OCI-LY7 (cell line): ENCODE measurements around the gene CLDN19. TPM values are rescaled to one million over a fixed set of nuclear protein-coding genes. Genes with fewer than 3 reads are reported as not detected.

Experiments used
- BruUV-seq: library from RNA; stranded (reverse); fragments of 400-500 nt; replicated peaks from 2 replicates; lab custom pipeline; 2021; lab: Mats Ljungman, UMichigan
- CTCF ChIA-PET: fragments of 300-600 bp; sonication (Branson Sonifier 250); formaldehyde crosslinking; loops from one replicate; lab custom pipeline; 2022; ENCODE audit warnings: antibody characterized with exemption; ENCODE audit not compliant: unreplicated experiment; lab: Charles Lee
- POLR2A ChIA-PET: fragments of 300-600 bp; sonication (Branson Sonifier 250); formaldehyde crosslinking; loops from one replicate; lab custom pipeline; 2022; ENCODE audit warnings: antibody characterized with exemption; lab: Charles Lee
- DNase-seq: peaks from one replicate; pipeline ENCODE4 v3.0.0-alpha.2; 2015; ENCODE audit warnings: low spot score
- H2AFZ ChIP-seq: fragments of 200-600 bp; sonication (generic), shearing (Covaris generic); 2 replicates; pipeline ENCODE4 v1.6.1; 2014; ENCODE audit warnings: mild to moderate bottlenecking, antibody characterized with exemption, low read length, moderate library complexity
- H3K27ac ChIP-seq: fragments of 200-600 bp; sonication (generic); 2 replicates; pipeline ENCODE4 v1.5.1; 2014; ENCODE audit warnings: mixed run types, low read depth, mild to moderate bottlenecking, moderate library complexity, low read length, inconsistent platforms; ENCODE audit not compliant: poor library complexity, severe bottlenecking
- H3K36me3 ChIP-seq: fragments of 200-600 bp; sonication (generic); 2 replicates; pipeline ENCODE4 v1.6.1; 2014; ENCODE audit warnings: mild to moderate bottlenecking, antibody characterized with exemption, low read length, moderate library complexity, mixed read lengths; ENCODE audit not compliant: insufficient read depth
- H3K4me1 ChIP-seq: fragments of 200-600 bp; sonication (generic); 2 replicates; pipeline ENCODE4 v1.5.1; 2014; ENCODE audit warnings: mild to moderate bottlenecking, low read length; ENCODE audit not compliant: insufficient read depth, poor library complexity, severe bottlenecking
- H3K4me2 ChIP-seq: fragments of 200-600 bp; sonication (generic); 2 replicates; pipeline ENCODE4 v1.6.1; 2014; ENCODE audit warnings: mild to moderate bottlenecking, low read length
- H3K4me3 ChIP-seq: fragments of 200-600 bp; sonication (generic); 2 replicates; pipeline ENCODE4 v1.5.1; 2014; ENCODE audit warnings: mild to moderate bottlenecking, low read depth, low read length; ENCODE audit not compliant: poor library complexity, severe bottlenecking
- H3K79me2 ChIP-seq: fragments of 200-600 bp; sonication (generic); 2 replicates; pipeline ENCODE4 v1.6.1; 2016; ENCODE audit warnings: low read depth, mild to moderate bottlenecking, low read length, moderate library complexity, mixed read lengths; ENCODE audit not compliant: insufficient read depth
- H3K9me2 ChIP-seq: fragments of 200-600 bp; sonication (generic); 2 replicates; pipeline ENCODE4 v1.6.1; 2016; ENCODE audit warnings: mild to moderate bottlenecking, low read length, mixed read lengths; ENCODE audit not compliant: insufficient read depth
- H3K9me3 ChIP-seq: fragments of 200-600 bp; sonication (generic); 2 replicates; pipeline ENCODE4 v1.6.1; 2014; ENCODE audit warnings: mild to moderate bottlenecking, mixed run types, low read length, mixed read lengths
- H4K20me1 ChIP-seq: fragments of 200-600 bp; sonication (generic); 2 replicates; pipeline ENCODE4 v1.6.1; 2014; ENCODE audit warnings: mild to moderate bottlenecking, antibody characterized with exemption, low read length, moderate library complexity, mixed read lengths; ENCODE audit not compliant: insufficient read depth
- CTCF ChIP-seq: fragments of 200-600 bp; sonication (generic); conservative IDR thresholded peaks from 2 replicates; pipeline ENCODE4 v1.5.1; 2014; ENCODE audit warnings: mild to moderate bottlenecking, antibody characterized with exemption, low read length, moderate library complexity, mixed read lengths
- EZH2phosphoT487 ChIP-seq: fragments of 200-600 bp; sonication (generic); IDR thresholded peaks from 2 replicates; pipeline ENCODE4 v1.6.1; 2018; ENCODE audit warnings: low read depth, borderline replicate concordance, mild to moderate bottlenecking, mixed run types, antibody characterized with exemption, low read length, moderate library complexity, mixed read lengths
- intact Hi-C: fragments of 100-400 bp; cut with micrococcal nuclease; formaldehyde crosslinking; loops from one replicate; pipeline ENCODE4 v1.10.0; 2022; ENCODE audit not compliant: unreplicated experiment
- total RNA-seq, 2 experiments: library from RNA; depleted of rRNA in 1 of 2; stranded (reverse); fragments of >200 nt in 1 of 2; shearing (Covaris generic) in 1 of 2; gene quantifications; 2 replicates each; pipeline ENCODE4 v1.2.3, GENCODE V29; 2014 to 2022

CLDN19 gene
- total RNA-seq, 2 experiments from 2014 or later, result not detected

GRCh38 chr1:42742141-42742540, 2.1 kb upstream of the CLDN19 start:
- Histone ChIP-seq H3K27ac (no peak overlapping the region), H2AFZ (no peak overlapping the region), H3K36me3 (peaks cover 11% of the 10 kb centered on the region; the same call in 1 of the 2 replicates), H3K9me3 (no peaks in the 10 kb centered on the region), H3K9me2 (no peaks in the 10 kb centered on the region), H3K4me3 (no peak overlapping the region), H3K4me2 (no peak overlapping the region), H3K4me1 (peaks cover 4% of the 10 kb centered on the region), H3K79me2 (no peaks in the 10 kb centered on the region), H4K20me1 (no peaks in the 10 kb centered on the region)
- intact Hi-C loops, result no loop called here
- BruUV-seq, result no TSS peak
- POLR2A ChIA-PET, result no interaction called here
- TF ChIP-seq CTCF (no peak), EZH2phosphoT487 (no peak)
- CTCF ChIA-PET, result no interaction called here
- no peak for DNase-seq

GRCh38 chr1:42741706-42742105, 1.7 kb upstream of the CLDN19 start:
- Histone ChIP-seq H3K9me3 (no peaks in the 10 kb centered on the region), H3K4me1 (peaks cover 8% of the 10 kb centered on the region), H3K36me3 (peaks cover 11% of the 10 kb centered on the region; the same call in 1 of the 2 replicates), H2AFZ (no peak overlapping the region), H3K27ac (no peak overlapping the region), H4K20me1 (no peaks in the 10 kb centered on the region), H3K9me2 (no peaks in the 10 kb centered on the region), H3K4me2 (no peak overlapping the region), H3K4me3 (no peak overlapping the region), H3K79me2 (no peaks in the 10 kb centered on the region)
- TF ChIP-seq EZH2phosphoT487 (no peak), CTCF (no peak)
- POLR2A ChIA-PET, result no interaction called here
- intact Hi-C loops, result no loop called here
- BruUV-seq, result no TSS peak
- CTCF ChIA-PET, result no interaction called here
- no peak for DNase-seq

GRCh38 chr1:42740851-42741580, 980 bp upstream of the CLDN19 start:
- POLR2A ChIA-PET, result no interaction called here
- H4K20me1 ChIP-seq, result no peaks in the 10 kb centered on the region
- H3K4me3 ChIP-seq, result no peak overlapping the region
- H3K4me1 ChIP-seq, result peaks cover 11% of the 10 kb centered on the region
- no peaks in the 10 kb centered on the region for H3K9me2 ChIP-seq
- no peak overlapping the region for H3K4me2 ChIP-seq
- BruUV-seq, result no TSS peak
- TF ChIP-seq CTCF, result no peak
- no peak for TF ChIP-seq EZH2phosphoT487
- H2AFZ ChIP-seq, result no peak overlapping the region
- intact Hi-C loops, result no loop called here
- CTCF ChIA-PET, result no interaction called here
- no peaks in the 10 kb centered on the region for H3K79me2 ChIP-seq
- H3K36me3 ChIP-seq, result peaks cover 6% of the 10 kb centered on the region; the same call in 1 of the 2 replicates
- H3K27ac ChIP-seq, result no peak overlapping the region
- H3K9me3 ChIP-seq, result no peaks in the 10 kb centered on the region
- no peak for DNase-seq
